Loucy (cell line): ENCODE measurements around the gene CATSPERD.

Experiments used
- H2AFZ ChIP-seq: fragments of 200-600 bp; sonication (generic); 2 replicates; pipeline ENCODE4 v1.6.0; 2016; ENCODE audit warnings: antibody characterized with exemption, mild to moderate bottlenecking, low read length, moderate library complexity
- H3F3A ChIP-seq: fragments of 200-600 bp; 2 replicates; pipeline ENCODE4 v1.6.0; 2016; ENCODE audit warnings: antibody characterized with exemption, low read depth, mild to moderate bottlenecking
- H3K27me3 ChIP-seq: fragments of 200-600 bp; sonication (generic); 2 replicates; pipeline ENCODE4 v1.6.1; 2014; ENCODE audit warnings: low read length, mild to moderate bottlenecking; ENCODE audit not compliant: insufficient read depth, poor library complexity, severe bottlenecking
- H3K36me3 ChIP-seq: fragments of 200-600 bp; sonication (generic); 2 replicates; pipeline ENCODE4 v1.6.1; 2016; ENCODE audit warnings: low read length; ENCODE audit not compliant: insufficient read depth
- H3K4me1 ChIP-seq: fragments of 200-600 bp; sonication (generic); 2 replicates; pipeline ENCODE4 v1.5.1; 2014; ENCODE audit warnings: low read length, mild to moderate bottlenecking; ENCODE audit not compliant: insufficient read depth, poor library complexity, severe bottlenecking
- H3K4me2 ChIP-seq: fragments of 200-600 bp; sonication (generic); 2 replicates; pipeline ENCODE4 v1.6.0; 2014; ENCODE audit warnings: antibody characterized with exemption, low read length, low read depth, mild to moderate bottlenecking; ENCODE audit not compliant: poor library complexity, severe bottlenecking
- H3K4me3 ChIP-seq: fragments of 200-600 bp; sonication (generic); 2 replicates; pipeline ENCODE4 v1.5.1; 2014; ENCODE audit warnings: low read length, mild to moderate bottlenecking, mixed read lengths; ENCODE audit not compliant: poor library complexity, severe bottlenecking
- H3K79me2 ChIP-seq: fragments of 200-600 bp; sonication (generic); 2 replicates; pipeline ENCODE4 v1.6.1; 2014; ENCODE audit warnings: low read length; ENCODE audit not compliant: insufficient read depth
- H3K9ac ChIP-seq: fragments of 200-600 bp; sonication (generic); 2 replicates; pipeline ENCODE4 v1.6.0; 2014; ENCODE audit warnings: mild to moderate bottlenecking, low read depth, low read length, moderate library complexity; ENCODE audit not compliant: poor library complexity, severe bottlenecking
- H3K9me2 ChIP-seq: fragments of 200-600 bp; sonication (generic); replicated peaks from 2 replicates; pipeline ENCODE4 v1.6.1; 2016; ENCODE audit warnings: low read depth, low read length, mixed read lengths
- H3K9me3 ChIP-seq: fragments of 200-600 bp; sonication (generic); 2 replicates; pipeline ENCODE4 v1.6.1; 2014; ENCODE audit warnings: mild to moderate bottlenecking, antibody characterized with exemption, low read length, low read depth; ENCODE audit not compliant: insufficient read depth
- H4K20me1 ChIP-seq: fragments of 200-600 bp; sonication (generic); 2 replicates; pipeline ENCODE4 v1.6.0; 2014; ENCODE audit warnings: antibody characterized with exemption, low read length, mild to moderate bottlenecking; ENCODE audit not compliant: insufficient read depth, poor library complexity, severe bottlenecking
- CTCF ChIP-seq: fragments of 200-600 bp; sonication (generic); conservative IDR thresholded peaks from 2 replicates; pipeline ENCODE4 v1.5.1; 2014; ENCODE audit warnings: mild to moderate bottlenecking, antibody characterized with exemption, low read length
- EZH2phosphoT487 ChIP-seq: fragments of 200-600 bp; IDR thresholded peaks from 2 replicates; pipeline ENCODE4 v1.6.1; 2018; ENCODE audit warnings: antibody characterized with exemption, mild to moderate bottlenecking, moderate library complexity, borderline replicate concordance

The CATSPERD gene

GRCh38 chr19:5684694-5685430 is 35.6 kb upstream of the CATSPERD start:
- Histone ChIP-seq H3K4me2 (no peak overlapping the region), H3K9ac (no peak overlapping the region), H3K4me3 (no peak overlapping the region), H3K36me3 (no peaks in the 10 kb centered on the region), H3K27me3 (no peaks in the 10 kb centered on the region), H3K9me3 (no peaks in the 10 kb centered on the region), H3K9me2 (no peaks in the 10 kb centered on the region), H3K4me1 (peaks cover 6% of the 10 kb centered on the region), H4K20me1 (no peaks in the 10 kb centered on the region), H3F3A (no peaks in the 10 kb centered on the region), H3K79me2 (peaks cover 3% of the 10 kb centered on the region; the same call in 1 of the 2 replicates), H2AFZ (no peak overlapping the region)
- TF ChIP-seq CTCF, result no peak
- no peak for TF ChIP-seq EZH2phosphoT487

GRCh38 chr19:5686326-5686646 is 34.2 kb upstream of the CATSPERD start:
- H3K4me2 ChIP-seq, result peak overlapping the region; percentile 54
- no peaks in the 10 kb centered on the region for H3K9me3 ChIP-seq
- H4K20me1 ChIP-seq, result peaks cover 12% of the 10 kb centered on the region
- peaks cover 12% of the 10 kb centered on the region for H3K79me2 ChIP-seq
- peaks cover 9% of the 10 kb centered on the region for H3K27me3 ChIP-seq
- H3K4me1 ChIP-seq, result peaks cover 6% of the 10 kb centered on the region
- no peaks in the 10 kb centered on the region for H3F3A ChIP-seq
- H3K9ac ChIP-seq, result peak overlapping the region; percentile 42
- peak overlapping the region; percentile 77 for H3K4me3 ChIP-seq
- peak overlapping the region; percentile 89 for H2AFZ ChIP-seq
- no peaks in the 10 kb centered on the region for H3K9me2 ChIP-seq
- TF ChIP-seq CTCF, result no peak
- TF ChIP-seq EZH2phosphoT487, result no peak
- H3K36me3 ChIP-seq, result peaks cover 3% of the 10 kb centered on the region; the same call in 1 of the 2 replicates

GRCh38 chr19:5686647-5687359 is 33.6 kb upstream of the CATSPERD start:
- H2AFZ ChIP-seq, result peak overlapping the region; percentile 89
- H3K4me1 ChIP-seq, result peaks cover 6% of the 10 kb centered on the region
- no peaks in the 10 kb centered on the region for H3K9me3 ChIP-seq
- no peaks in the 10 kb centered on the region for H3F3A ChIP-seq
- H3K9ac ChIP-seq, result peak overlapping the region; percentile 42
- H3K79me2 ChIP-seq, result peaks cover 18% of the 10 kb centered on the region
- H3K27me3 ChIP-seq, result peaks cover 9% of the 10 kb centered on the region
- TF ChIP-seq EZH2phosphoT487, result no peak
- peak; percentile 73 for TF ChIP-seq CTCF
- H3K4me2 ChIP-seq, result peak overlapping the region; percentile 54
- H4K20me1 ChIP-seq, result peaks cover 17% of the 10 kb centered on the region
- peaks cover 8% of the 10 kb centered on the region; the same call in 1 of the 2 replicates for H3K36me3 ChIP-seq
- H3K9me2 ChIP-seq, result no peaks in the 10 kb centered on the region
- H3K4me3 ChIP-seq, result peak overlapping the region; percentile 77
